Suprapubic skin (tissue), 3 donors: ENCODE results near the gene KIAA0930.

Experiments
- POLR2A ChIP-seq, 2 donors: fragments of 450-650 bp; IDR thresholded peaks; one replicate each; pipeline ENCODE4 v1.6.1; 2017; ENCODE audit warnings: antibody characterized with exemption in 2 of 2, mild to moderate bottlenecking in 2 of 2, moderate library complexity in 2 of 2
- TF ChIP-seq, protein P1 (sequence below), 2 donors: fragments of 200-600 bp in 1 of 2; fragments of 450-650 bp in 1 of 2; sonication (generic) in 1 of 2; IDR thresholded peaks; one replicate each; pipeline ENCODE4 v1.5.1; 2016 to 2019; ENCODE audit warnings: antibody characterized with exemption in 2 of 2, mild to moderate bottlenecking in 1 of 2, moderate library complexity in 1 of 2

DNA sequence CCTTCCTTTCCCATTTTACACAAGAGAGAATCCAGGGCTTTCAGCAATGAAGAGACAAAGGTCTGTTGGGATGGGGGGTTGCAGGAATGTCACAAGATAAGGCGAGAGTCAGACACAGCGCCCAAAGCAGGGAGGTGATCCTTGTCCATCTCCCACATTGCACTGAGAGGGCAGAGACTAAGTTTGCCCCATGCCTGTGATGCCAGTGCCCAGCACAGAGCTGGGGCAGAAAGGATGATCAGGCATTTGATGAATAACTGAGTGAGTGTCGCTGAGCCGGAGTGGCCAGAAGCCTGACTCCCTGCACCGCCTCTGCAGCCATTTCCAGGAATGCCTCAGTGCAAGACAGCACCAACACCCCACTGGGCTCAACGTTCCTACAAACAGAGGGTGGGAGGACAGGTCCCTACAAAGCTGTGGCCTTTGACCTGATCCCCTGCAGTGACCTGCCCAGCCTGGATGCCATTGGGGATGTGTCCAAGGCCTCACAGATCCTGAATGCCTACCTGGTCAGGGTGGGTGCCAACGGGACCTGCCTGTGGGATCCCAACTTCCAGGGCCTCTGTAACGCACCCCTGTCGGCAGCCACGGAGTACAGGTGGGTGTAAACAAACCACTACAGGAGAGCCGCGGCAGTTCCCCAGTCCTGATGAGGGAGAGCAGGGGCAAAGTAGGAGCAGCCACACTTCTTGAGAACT, 46.3 kb upstream of the KIAA0930 start:
- TF ChIP-seq, protein P1, sequence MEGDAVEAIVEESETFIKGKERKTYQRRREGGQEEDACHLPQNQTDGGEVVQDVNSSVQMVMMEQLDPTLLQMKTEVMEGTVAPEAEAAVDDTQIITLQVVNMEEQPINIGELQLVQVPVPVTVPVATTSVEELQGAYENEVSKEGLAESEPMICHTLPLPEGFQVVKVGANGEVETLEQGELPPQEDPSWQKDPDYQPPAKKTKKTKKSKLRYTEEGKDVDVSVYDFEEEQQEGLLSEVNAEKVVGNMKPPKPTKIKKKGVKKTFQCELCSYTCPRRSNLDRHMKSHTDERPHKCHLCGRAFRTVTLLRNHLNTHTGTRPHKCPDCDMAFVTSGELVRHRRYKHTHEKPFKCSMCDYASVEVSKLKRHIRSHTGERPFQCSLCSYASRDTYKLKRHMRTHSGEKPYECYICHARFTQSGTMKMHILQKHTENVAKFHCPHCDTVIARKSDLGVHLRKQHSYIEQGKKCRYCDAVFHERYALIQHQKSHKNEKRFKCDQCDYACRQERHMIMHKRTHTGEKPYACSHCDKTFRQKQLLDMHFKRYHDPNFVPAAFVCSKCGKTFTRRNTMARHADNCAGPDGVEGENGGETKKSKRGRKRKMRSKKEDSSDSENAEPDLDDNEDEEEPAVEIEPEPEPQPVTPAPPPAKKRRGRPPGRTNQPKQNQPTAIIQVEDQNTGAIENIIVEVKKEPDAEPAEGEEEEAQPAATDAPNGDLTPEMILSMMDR (IDR thresholded peaks at IDR 0.05) = no peak
- TF ChIP-seq POLR2A (IDR thresholded peaks at IDR 0.05) = no peak
